ENCODE results near the gene IRF2.

IRF2 gene

DNA sequence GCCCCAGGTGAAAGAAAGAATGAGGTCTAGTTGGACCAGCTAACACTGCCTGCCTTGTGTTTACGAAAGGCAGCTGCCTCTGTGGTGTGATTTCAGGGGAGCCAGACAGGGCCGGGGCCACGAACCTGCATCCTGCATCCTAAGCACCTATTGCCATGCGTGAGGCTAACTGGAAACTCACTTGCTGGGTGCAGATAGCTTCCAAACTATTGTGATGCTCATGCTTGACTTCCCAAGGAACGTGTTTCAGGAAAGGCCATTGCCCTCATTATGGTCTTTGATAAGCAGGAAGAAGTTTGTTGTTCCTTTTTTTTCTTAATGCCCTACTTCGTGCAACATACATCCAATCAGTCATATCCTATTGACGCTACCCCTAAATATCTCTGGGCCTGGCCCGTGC is 2.3 kb upstream of the IRF2 start:
- in situ Hi-C loops (cut with HindIII; ENCODE audit: low sequenced_read_pairs): no loop called here
- no peak overlapping the region for H3K4me3 ChIP-seq (ENCODE audit: low read depth, low read length)
- TF ChIP-seq, protein P1, sequence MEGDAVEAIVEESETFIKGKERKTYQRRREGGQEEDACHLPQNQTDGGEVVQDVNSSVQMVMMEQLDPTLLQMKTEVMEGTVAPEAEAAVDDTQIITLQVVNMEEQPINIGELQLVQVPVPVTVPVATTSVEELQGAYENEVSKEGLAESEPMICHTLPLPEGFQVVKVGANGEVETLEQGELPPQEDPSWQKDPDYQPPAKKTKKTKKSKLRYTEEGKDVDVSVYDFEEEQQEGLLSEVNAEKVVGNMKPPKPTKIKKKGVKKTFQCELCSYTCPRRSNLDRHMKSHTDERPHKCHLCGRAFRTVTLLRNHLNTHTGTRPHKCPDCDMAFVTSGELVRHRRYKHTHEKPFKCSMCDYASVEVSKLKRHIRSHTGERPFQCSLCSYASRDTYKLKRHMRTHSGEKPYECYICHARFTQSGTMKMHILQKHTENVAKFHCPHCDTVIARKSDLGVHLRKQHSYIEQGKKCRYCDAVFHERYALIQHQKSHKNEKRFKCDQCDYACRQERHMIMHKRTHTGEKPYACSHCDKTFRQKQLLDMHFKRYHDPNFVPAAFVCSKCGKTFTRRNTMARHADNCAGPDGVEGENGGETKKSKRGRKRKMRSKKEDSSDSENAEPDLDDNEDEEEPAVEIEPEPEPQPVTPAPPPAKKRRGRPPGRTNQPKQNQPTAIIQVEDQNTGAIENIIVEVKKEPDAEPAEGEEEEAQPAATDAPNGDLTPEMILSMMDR (IDR thresholded peaks at IDR 0.05; ENCODE audit: low read depth, low read length): no peak
- no peak for DNase-seq (ENCODE audit: low read depth, low spot score)

DNA sequence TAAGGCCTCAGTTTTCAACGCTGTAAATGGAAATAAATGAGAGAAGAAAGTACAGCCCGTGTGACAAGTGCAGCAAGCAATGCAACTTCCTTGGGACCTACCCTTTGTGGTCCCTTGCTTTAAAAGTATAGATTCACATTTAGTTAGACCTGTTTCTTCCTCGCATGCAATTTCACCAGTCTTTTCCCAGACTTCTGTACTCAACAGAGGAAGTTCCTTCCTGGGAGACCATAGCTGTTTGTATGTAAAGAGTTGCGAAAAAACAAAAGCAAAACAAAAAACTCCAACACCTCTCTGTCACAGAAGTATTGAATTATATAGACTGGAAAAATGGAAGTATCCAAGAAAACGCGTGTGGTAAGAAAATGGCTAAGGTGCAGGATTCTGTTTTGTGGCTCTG is 1.1 kb upstream of the IRF2 start:
- TF ChIP-seq, protein P1 (IDR thresholded peaks at IDR 0.05; ENCODE audit: low read depth, low read length): no peak
- H3K4me3 ChIP-seq (ENCODE audit: low read depth, low read length): peak overlapping the region; percentile 95
- no peak for DNase-seq (ENCODE audit: low read depth, low spot score)
- in situ Hi-C loops (cut with HindIII; ENCODE audit: low sequenced_read_pairs): no loop called here

DNA sequence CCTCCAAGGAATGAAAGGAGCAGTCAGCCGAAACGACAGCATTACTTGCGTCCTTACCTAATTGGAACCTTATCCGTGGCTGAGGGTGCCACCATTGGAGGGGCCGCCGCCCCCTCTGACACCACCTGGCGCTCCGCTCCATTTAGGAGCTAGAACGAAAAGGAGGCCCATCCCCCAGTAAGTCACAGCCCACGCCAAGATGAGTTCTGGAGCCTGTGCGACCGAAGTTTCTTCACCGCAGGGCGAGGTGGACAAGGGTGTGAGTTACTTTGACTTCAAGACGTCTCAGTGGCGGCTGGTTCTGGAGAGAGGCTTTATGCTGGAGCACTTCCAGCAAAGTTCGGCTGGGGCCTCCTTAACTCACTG is 729 bp upstream of the IRF2 start:
- TF ChIP-seq, protein P1 (IDR thresholded peaks at IDR 0.05; ENCODE audit: low read depth, low read length): no peak
- peak overlapping the region; percentile 95 for H3K4me3 ChIP-seq (ENCODE audit: low read depth, low read length)
- DNase-seq (ENCODE audit: low read depth, low spot score): no peak
- in situ Hi-C loops (cut with HindIII; ENCODE audit: low sequenced_read_pairs): no loop called here

DNA sequence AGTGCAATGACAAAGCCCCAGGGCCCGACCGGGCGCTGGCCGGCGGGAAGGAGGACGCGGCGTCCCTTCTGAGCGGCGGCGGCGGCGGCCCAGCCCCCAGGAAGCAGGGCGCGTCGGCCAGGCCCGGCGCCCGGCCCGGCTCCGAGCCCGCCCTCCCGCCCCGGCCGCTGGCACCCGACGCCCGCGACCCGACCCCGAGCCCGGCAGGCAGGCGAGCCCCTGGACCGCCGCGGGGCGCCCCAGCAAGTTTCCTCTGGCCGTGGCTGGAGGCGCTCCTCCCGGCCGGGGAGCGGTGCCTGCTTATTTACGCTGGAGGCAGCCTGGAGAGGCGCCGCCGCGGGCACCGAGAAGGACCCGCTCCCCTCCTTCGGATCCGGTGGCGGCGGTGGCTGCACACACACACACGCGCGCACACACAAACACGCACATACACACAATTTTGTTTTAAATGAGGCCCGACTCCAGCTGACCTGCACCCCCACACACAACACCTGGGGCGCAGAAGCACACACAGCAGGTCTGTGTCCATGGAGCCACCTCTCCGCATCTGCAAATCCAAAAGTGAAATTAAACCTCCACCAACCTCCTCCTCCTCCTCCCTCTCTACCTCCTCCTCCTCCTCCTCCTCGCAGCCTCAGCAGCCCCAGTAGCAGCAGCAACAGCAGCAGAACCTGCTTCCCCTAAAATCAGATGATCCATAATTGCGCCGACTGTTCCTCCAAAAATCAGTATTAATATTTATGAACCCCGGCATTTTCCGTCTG is 669 bp downstream of the IRF2 start:
- in situ Hi-C loops (cut with HindIII; ENCODE audit: low sequenced_read_pairs): no loop called here
- peak overlapping the region; percentile 95 for H3K4me3 ChIP-seq (ENCODE audit: low read depth, low read length)
- TF ChIP-seq, protein P1 (IDR thresholded peaks at IDR 0.05; ENCODE audit: low read depth, low read length): no peak
- DNase-seq (ENCODE audit: low read depth, low spot score): no peak

DNA sequence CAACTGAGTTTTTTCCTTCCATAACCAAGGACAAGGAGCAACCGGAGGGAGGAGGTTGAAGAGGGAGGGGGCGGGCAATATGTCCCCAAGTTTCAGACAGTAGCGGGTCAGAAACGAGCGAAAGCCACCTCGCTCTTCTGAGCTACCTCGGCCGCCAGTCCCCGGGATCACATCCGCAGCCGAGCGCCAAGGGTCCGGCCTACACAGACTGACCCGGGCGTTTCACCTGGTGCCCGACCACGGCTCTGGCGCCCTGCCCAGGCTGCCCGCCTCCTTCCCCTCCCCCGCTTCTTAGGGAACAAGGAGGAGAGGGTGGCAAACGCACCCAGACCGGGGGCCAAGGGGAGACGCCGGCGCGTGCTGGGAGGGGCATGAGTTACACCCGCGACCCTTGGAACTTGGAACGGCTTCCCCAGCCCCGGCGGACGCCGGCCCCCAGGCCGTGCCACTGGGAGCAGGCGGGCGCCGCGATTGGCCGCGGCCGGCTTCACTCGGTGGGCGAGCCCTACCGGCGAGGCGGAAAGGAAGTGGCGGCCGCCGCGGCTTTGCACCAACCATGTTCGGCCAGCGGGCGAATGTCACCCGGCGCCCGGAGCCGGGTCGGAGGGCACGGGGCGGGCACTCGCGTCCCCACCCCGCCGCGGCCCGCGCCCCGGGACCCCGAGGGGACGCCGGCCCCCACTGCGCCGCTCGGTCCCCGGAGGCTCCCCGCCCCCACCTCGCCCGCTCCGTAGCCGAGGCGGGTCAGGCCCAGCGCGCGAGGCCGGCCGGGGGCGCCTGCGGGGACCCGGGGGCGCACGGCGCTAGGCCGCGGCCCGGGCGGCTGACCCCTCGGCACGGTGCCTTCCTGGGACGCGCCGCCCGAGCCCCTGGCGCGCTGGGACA is 1.5 kb downstream of the IRF2 start:
- peak overlapping the region; percentile 95 for H3K4me3 ChIP-seq (ENCODE audit: low read depth, low read length)
- TF ChIP-seq, protein P1 (IDR thresholded peaks at IDR 0.05; ENCODE audit: low read depth, low read length): no peak
- in situ Hi-C loops (cut with HindIII; ENCODE audit: low sequenced_read_pairs): no loop called here
- peak; percentile 62 for DNase-seq (ENCODE audit: low read depth, low spot score)

DNA sequence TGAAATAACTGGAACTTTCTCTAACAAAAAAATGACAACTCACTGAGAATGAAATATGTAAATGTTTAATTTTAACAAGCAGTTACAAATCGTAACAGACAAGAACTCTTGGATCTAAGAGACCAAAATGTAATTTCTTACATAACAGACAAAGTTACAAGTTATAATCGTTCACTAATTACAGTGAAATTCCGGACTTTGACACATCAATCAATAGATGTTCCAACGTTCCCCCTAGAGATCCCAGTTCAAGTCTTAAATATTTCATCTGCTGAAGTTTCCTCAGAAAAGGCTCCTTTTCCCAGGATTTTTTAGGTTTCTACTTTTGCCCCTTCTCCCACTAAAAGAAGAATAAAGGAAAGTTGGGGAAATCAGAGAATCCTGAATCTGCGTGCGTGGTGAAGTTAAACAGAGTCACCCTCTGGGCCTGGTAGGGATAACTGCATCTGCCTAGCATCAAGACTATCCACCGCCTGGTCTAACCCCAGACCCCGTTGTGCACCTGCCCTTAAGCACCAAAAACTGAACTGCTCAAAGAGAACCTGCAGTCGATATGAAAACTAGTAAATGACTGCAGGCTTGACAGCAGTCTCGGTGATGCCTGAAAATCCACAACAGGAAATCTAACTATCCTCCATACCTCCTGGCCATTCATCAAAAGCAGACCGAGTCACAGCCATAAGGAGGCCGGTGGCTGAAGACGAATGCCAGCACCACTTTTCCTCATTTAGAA is 2.3 kb downstream of the IRF2 start:
- peak overlapping the region; percentile 95 for H3K4me3 ChIP-seq (ENCODE audit: low read depth, low read length)
- peak; percentile 42 for DNase-seq (ENCODE audit: low read depth, low spot score)
- TF ChIP-seq, protein P1 (IDR thresholded peaks at IDR 0.05; ENCODE audit: low read depth, low read length): peak; percentile 10
- in situ Hi-C loops (cut with HindIII; ENCODE audit: low sequenced_read_pairs): no loop called here
